NT2/D1 (cell line): ENCODE measurements around the gene SPATA32.

Experiments
- YY1 ChIP-seq: IDR thresholded peaks from 2 replicates; pipeline ENCODE4 v1.6.1; 2011; ENCODE audit not compliant: insufficient read length, insufficient read depth
- ZNF274 ChIP-seq: IDR thresholded peaks from 2 replicates; pipeline ENCODE4 v1.6.1; 2011; ENCODE audit warnings: mild to moderate bottlenecking, low read depth, low read length

DNA sequence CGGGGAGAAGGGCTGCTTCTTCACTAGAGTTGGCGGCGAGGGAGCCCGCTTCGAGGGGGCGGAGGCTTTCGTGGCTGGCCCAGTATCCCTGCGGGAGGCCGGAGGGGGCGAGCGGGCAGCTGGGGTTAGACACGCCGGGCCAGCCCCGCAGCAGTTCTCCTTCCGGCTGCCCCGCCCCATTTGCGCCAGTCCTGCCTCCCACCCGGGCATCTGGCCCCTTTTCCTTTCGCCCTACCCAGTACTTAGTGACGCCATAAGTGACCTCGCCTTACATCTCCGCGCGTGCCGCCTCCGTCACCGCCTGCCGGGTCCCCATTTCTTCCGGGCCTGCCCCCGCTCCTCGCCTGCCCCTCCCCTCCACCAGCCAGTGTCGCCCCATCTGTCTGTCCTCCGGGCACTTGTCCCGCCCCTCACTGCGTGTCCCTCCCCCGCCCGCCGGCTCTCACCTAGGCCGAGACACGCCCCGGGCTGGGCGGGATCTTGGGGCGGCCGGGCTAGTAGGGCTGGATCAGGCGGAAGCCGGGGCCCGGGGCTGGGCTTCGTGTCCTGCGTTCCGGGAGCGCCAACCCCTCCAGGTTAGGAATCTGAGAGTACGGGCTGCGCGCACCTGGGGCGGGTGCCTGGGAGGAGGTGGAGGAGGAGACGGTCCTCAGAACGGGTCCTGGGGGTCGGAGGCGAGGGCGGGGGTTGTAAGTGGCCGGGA, 14.3 kb downstream of the SPATA32 start:
- no peak for TF ChIP-seq YY1
- no peak for TF ChIP-seq ZNF274
